ES-I3 (cell line): ENCODE results near the gene RAP1GAP2.
"Not testable (repeated sequence)": the region's sequence is repeated elsewhere in the genome, so short reads cannot be mapped to it uniquely, and the experiment has no call there.

Experiments used
- H3K36me3 ChIP-seq: 2 replicates; pipeline ENCODE4 v1.6.1; 2013; ENCODE audit warnings: mild to moderate bottlenecking, low read length, control low read depth, moderate library complexity; ENCODE audit not compliant: insufficient read depth
- H3K4me1 ChIP-seq: 2 replicates; pipeline ENCODE4 v1.6.1; 2013; ENCODE audit warnings: mild to moderate bottlenecking, control low read depth, low read length; ENCODE audit not compliant: insufficient read depth
- H3K9ac ChIP-seq: 2 replicates; pipeline ENCODE4 v1.6.1; 2013; ENCODE audit warnings: low read depth, mild to moderate bottlenecking, low read length, moderate library complexity
- H3K9me3 ChIP-seq: 2 replicates; pipeline ENCODE4 v1.6.1; 2013; ENCODE audit warnings: mild to moderate bottlenecking, low read length, moderate library complexity; ENCODE audit not compliant: control insufficient read depth, insufficient read depth

Gene RAP1GAP2

GRCh38 chr17:2978991-2979390 lies 182.8 kb downstream of the RAP1GAP2 start:
- no peaks in the 10 kb centered on the region for H3K9me3 ChIP-seq
- H3K36me3 ChIP-seq: peaks cover 11% of the 10 kb centered on the region
- H3K4me1 ChIP-seq: no peaks in the 10 kb centered on the region
- H3K9ac ChIP-seq: no peak overlapping the region

DNA sequence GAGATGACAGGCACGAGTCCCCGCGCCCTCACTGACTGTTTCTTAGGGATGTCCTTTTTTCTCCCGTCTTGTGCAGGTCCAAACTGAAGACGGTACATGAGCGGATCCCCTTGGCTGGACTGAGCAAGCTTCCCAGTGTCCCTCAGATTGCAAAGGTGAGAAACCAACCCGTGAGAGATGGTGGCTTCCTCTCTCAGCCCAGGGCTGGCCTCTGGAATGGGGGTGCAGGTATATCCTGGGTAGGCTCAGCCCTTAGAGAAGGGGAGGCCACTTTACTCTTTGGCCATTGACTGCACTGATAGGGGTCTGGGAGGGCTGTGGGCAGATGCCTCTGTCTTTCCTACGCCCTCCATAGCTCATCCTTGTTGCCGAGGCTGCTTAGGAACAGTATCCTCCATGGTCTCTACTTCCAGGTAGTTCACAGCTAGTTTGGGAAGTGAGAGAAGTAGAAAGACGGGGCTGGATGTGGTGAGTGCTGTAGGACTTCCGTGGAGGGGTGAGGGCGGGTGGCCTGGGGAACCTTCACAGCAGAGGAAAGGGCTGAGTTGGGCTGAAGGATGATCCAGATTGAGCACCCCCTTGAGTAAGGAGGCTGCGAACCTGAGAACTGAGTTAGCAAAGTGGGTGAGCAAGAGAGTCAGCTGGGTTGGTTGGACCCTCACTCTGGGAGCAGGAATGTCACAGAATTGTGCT lies 184.1 kb downstream of the RAP1GAP2 start:
- Histone ChIP-seq H3K9me3 (no peaks in the 10 kb centered on the region), H3K36me3 (peaks cover 11% of the 10 kb centered on the region), H3K4me1 (no peaks in the 10 kb centered on the region), H3K9ac (no peak overlapping the region)

GRCh38 chr17:2980904-2981246 lies 184.6 kb downstream of the RAP1GAP2 start:
- no peaks in the 10 kb centered on the region for H3K4me1 ChIP-seq
- no peaks in the 10 kb centered on the region for H3K9me3 ChIP-seq
- H3K9ac ChIP-seq: no peak overlapping the region
- H3K36me3 ChIP-seq: peaks cover 11% of the 10 kb centered on the region

- peaks cover 11% of the 10 kb centered on the region for H3K36me3 ChIP-seq
- no peak overlapping the region for H3K9ac ChIP-seq
- H3K4me1 ChIP-seq: no peaks in the 10 kb centered on the region
- no peaks in the 10 kb centered on the region for H3K9me3 ChIP-seq
Measured at GRCh38 chr17:2981325-2981724, 185.1 kb downstream of the RAP1GAP2 start.

GRCh38 chr17:2982854-2983253 lies 186.6 kb downstream of the RAP1GAP2 start:
- Histone ChIP-seq H3K9ac (no peak overlapping the region), H3K4me1 (no peaks in the 10 kb centered on the region), H3K36me3 (peaks cover 16% of the 10 kb centered on the region), H3K9me3 (no peaks in the 10 kb centered on the region)

DNA sequence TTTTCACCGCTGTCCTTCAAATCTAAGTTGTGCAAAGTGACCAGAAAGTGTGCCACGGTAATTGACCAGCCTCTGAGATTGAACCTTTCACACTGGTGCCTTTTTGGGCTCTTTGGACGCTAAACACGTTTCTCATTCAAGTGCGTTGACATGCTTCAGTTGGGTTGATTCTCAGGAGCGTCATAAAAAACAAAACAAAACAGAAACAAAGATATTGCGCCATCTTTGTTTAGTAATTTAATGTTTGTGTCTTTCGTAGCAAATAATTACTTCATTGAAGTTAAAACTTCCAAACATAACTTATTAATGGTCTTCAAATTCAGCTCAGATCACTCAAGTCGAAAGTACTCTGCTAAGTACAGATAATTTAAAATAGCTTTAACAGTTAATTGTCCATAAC lies 187.0 kb downstream of the RAP1GAP2 start:
- Histone ChIP-seq H3K4me1 (no peaks in the 10 kb centered on the region), H3K9me3 (no peaks in the 10 kb centered on the region), H3K36me3 (peaks cover 16% of the 10 kb centered on the region), H3K9ac (no peak overlapping the region)

DNA sequence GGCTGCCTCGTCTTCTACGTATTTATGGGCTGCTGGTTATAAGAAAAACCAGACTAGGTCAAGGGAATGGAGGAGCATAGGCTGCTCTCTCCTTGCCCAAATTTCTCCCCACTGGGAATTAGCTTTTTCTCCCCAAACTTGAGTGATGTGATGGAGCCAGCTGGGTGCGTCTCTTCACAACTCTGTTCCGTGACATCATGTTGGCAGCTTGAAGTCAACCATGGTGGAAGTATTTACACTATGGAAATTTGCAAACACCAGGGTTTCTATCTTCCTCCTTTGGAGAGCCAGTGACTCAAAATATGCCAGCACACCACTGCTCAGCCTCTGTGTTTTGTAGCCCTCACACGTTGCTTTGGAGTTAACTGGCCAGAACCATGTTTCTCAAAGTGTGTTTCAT lies 189.1 kb downstream of the RAP1GAP2 start:
- Histone ChIP-seq H3K4me1 (no peaks in the 10 kb centered on the region), H3K9ac (no peak overlapping the region), H3K36me3 (peaks cover 16% of the 10 kb centered on the region), H3K9me3 (no peaks in the 10 kb centered on the region)

DNA sequence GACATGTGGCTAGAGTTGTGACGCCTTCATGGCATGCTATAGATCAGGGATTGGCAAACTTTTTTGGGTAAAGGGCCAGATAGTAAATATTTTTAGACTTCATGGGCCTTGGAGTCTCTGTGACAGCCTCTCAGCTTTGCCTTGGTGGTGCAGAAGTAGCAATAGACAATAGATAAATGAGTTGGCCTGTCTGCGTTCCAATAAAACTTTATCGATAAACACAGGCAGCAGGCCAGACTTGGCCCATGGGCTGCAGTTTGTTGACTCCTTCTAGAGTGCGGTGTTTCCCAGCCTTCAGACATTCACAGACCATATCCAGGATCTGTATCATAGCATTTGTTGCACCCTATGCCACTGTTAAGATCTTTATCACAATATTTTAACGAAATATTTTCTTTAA lies 190.7 kb downstream of the RAP1GAP2 start:
- Histone ChIP-seq H3K9ac (no peak overlapping the region), H3K9me3 (no peaks in the 10 kb centered on the region), H3K36me3 (peaks cover 11% of the 10 kb centered on the region; the same call in 1 of the 2 replicates), H3K4me1 (no peaks in the 10 kb centered on the region)

DNA sequence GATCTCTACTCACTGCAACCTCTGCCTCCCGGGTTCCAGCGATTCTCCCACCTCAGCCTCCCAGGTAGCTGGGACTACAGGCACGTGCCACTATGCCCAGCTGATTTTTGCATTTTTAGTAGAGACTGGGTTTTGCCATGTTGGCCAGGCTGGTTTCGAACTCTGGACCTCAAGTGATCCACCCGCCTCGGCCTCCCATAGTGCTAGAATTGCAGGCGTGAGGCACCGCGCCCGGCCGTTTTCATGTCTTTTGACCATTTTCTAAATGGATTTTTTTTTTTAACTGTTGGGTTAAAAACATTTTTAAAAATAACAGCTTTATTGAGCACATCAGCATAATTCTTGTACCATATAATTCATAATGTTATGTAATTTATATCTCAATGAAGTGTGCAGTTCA lies 193.2 kb downstream of the RAP1GAP2 start:
- H3K36me3 ChIP-seq, H3K9ac ChIP-seq, H3K4me1 ChIP-seq, H3K9me3 ChIP-seq: not testable (repeated sequence)

DNA sequence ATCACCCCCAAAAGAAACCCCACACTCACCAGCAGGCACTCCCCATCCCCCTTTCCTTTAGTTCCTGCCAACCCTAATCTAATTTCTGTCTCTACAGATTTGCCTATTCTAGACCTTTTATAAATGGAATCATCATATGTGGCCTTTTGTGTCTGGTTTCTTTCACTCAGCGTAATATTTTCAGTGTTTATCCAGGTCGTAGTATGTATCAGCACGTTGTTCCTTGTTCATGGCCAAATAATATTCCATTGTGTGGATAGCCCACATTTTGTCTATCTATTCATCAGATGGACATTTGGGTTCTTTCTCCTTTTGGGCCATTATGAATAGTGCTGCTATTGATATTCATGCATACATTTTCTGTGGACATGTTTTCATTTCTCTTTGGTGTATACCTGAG lies 193.6 kb downstream of the RAP1GAP2 start:
- peaks cover 5% of the 10 kb centered on the region; the same call in 1 of the 2 replicates for H3K36me3 ChIP-seq
- no peaks in the 10 kb centered on the region for H3K4me1 ChIP-seq
- H3K9me3 ChIP-seq: no peaks in the 10 kb centered on the region
- no peak overlapping the region for H3K9ac ChIP-seq

- no peaks in the 10 kb centered on the region for H3K9me3 ChIP-seq
- no peaks in the 10 kb centered on the region for H3K4me1 ChIP-seq
- H3K36me3 ChIP-seq: peaks cover 10% of the 10 kb centered on the region; the same call in 1 of the 2 replicates
- no peak overlapping the region for H3K9ac ChIP-seq
Measured at GRCh38 chr17:2990396-2990795, 194.2 kb downstream of the RAP1GAP2 start.

DNA sequence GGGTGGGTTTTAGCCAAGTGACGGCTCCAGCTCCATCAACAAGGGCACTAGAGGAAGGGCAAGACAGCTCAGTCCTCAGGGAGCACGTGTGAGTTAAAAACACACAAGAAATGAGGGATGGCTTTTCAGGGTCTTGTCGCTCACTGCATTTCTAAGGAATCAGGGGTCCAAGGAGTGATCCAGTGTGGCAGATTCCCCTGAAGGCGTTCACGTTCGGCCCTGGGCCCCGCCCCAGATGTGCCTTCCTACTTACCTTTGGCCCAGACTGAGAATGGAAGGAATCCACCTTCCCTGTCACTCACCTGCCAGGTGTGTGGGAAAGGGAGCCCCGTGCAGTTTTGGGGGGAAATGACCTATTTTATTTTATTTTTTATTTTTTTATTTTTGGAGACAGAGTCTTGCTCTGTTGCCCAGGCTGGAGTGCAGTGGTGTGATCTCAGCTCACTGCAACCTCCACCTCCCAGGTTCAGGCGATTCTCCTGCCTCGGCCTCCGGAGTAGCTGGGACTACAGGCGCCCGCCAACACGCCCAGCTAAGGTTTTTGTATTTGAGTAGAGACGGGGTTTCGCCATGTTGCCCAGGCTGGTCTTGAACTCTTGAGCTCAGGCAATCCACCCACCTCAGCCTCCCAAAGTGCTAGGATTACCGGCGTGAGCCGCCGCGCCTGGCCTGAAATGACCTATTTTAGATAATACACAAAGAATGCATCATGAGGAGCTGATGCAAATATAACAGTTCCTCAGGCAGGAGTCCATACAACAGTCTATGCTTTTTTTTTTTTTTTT lies 195.3 kb downstream of the RAP1GAP2 start:
- H3K36me3 ChIP-seq, H3K4me1 ChIP-seq, H3K9me3 ChIP-seq: not testable (repeated sequence)

GRCh38 chr17:2994441-2994840 lies 198.2 kb downstream of the RAP1GAP2 start:
- Histone ChIP-seq H3K9ac (no peak overlapping the region), H3K36me3 (peaks cover 10% of the 10 kb centered on the region), H3K4me1 (no peaks in the 10 kb centered on the region), H3K9me3 (no peaks in the 10 kb centered on the region)

More for the DNA sequence above, 195.3 kb downstream of the RAP1GAP2 start:
- H3K9ac ChIP-seq: not testable (repeated sequence)

DNA sequence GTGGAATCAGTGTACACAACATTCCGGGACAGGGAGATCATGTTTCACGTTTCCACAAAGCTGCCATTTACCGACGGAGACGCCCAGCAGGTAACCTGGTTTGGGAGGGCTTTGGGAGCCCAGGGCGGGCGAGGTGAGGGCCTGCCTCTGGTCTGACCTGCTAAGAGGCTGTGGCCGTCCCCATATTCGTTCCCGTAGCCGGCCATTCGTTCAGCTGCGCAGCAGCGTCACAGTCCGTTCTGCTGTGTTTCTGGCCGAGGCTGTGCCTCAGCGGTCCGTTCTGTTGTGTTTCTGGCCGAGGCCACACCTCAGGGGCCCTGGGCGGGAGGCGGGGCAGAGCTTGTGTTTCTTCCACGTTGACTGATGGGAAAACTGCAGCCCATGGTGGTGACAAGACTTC lies 199.1 kb downstream of the RAP1GAP2 start:
- Histone ChIP-seq H3K9me3 (no peaks in the 10 kb centered on the region), H3K9ac (no peak overlapping the region), H3K4me1 (no peaks in the 10 kb centered on the region), H3K36me3 (peaks cover 10% of the 10 kb centered on the region)
